ELF-1 (cell line): ENCODE measurements around the gene CRISP1.
A peak's percentile ranks its signal among the peaks of the same experiment; 100 is the strongest.
"Not testable (repeated sequence)": the region's sequence is repeated elsewhere in the genome, so short reads cannot be mapped to it uniquely, and the experiment has no call there.

ENCODE experiments used
- DNase-seq: peaks from one replicate; pipeline ENCODE4 v3.0.0-alpha.2; 2016; ENCODE audit warnings: low read depth, low spot score

The CRISP1 gene, protein sequence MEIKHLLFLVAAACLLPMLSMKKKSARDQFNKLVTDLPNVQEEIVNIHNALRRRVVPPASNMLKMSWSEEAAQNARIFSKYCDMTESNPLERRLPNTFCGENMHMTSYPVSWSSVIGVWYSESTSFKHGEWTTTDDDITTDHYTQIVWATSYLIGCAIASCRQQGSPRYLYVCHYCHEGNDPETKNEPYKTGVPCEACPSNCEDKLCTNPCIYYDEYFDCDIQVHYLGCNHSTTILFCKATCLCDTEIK

DNA sequence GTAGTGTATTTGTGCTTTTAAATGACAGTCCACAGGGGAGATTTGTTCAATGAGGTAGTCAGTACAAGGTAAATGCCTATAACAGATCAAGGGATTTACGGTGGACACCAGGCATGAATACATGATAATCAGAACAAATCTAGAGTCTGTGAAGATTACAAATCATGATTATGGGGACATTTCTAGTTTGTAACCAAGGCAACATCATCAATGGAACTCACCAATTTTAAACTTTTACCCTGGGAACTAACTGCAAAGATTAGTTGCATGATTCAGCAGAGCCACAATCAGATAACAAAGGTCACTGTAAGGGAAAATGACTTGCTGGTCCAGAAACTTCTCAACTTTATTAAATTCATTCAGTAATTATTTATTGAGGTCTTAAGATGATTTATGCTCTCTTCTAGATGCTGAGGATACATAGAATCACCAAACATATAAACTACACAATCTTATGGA lies at the start of gene CRISP1:
TSS of gene CRISP1 (minus strand) at position 51 of the 459 bp plus-strand sequence. CDS start 9,135 bp downstream, outside the sequence.
- no peak for DNase-seq

DNA sequence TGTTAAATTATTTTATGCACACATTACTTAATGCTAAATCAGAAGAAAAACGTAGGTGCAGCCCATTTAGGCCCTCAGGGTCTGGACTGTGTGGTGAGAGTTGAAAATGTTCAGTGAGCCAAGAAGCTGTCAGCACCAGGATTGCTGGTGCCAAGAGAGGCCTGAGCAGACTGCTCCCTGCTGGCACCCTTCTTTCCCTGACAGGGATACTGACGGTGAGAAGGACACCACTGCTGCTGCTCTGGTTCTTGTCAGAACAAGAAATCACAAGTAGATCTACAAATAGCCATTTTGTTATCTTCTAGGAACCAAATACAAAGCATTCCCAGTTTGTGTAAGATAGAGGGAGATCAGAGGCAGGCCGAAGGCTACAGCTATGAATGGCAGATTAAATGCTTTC lies 48.7 kb upstream of the CRISP1 start:
- DNase-seq, result peak; percentile 45

DNA sequence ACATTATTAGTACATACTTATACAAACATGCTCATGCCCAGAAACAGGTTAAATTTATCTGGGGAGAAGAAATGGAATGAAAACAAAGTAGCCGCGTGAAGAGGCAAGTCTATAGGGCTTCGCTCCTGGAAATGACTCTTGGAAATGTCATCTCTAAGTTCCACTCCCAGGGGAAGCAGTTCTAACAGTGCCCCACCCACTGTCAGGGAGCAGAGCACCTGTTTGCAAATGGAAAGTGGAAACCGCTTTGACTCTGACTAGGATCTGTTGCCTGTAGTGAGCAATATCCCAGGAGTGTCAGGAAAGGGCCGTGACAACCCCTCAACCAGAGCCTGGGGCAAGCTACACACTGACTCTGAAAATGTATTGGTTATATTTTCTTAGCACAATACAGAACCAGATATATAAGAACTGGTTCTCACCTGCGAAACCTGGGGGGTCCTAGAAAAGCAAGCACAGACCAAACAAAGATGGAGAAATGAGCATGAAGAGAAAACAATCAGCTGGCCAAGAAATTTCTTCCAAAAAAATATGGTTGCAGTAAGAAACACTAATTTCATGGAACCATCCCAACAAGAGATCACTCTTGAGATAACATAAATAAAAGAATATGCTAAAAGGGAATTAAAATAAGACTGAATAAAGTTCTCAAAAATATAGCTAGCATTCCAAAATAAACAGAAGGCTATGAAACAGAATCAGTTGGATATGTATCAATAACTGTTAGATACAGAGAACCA lies 47.5 kb upstream of the CRISP1 start:
- DNase-seq, result no peak

DNA sequence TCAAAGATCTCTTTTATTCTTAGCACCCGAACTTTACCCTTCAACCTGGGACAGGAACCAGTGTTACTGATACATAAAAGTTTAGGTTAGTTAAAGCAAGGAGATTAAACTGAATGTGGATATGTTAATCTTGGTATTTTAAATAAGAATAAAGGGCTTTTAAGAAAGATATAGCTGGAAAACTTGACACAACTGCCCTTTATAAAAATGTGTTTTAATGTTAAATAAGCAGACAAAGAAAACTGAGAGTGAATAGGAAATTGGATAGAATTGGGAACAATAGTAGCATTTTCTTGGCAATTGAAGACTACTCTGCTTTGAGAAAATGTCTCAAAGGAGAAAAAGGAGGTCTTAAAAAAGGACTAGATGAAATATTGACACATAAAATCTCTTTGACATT lies 45.9 kb upstream of the CRISP1 start:
- DNase-seq, result no peak

DNA sequence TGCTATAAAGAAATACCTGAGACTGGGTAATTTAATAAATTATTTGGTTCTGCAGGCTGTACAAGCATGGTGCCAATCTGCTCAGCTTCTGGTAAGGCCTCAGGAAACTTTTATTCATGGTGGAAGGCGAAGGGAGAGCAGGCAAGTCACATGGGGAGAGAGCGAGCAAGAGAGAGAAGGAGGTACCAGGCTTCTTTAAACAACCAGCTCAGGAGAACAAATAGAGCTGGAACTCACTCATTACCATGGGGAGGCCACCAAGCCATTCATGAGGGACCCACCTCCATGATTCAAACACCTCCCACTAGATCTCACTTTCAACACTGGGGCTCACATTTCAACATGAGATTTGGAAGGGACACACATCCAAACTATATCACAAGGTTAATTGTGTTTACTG lies 44.9 kb upstream of the CRISP1 start:
- peak; percentile 11 for DNase-seq

DNA sequence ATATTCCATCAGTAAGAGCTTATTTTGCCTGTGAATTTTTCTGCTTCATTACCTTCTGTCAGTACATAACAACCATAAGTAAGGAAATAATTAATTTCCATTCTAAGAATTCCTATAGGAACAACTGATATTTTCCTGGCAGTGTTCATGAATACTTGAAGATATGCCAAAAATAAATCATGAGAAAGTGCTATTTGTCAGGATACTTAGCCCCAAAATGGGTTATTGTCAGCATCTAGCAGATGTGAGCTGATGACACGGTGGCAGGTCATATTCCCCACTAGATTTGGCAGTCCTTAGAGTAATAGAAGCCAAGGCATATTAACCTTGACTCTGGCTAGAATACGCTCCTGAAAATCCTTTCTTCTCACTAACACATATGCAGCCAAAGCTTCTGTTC lies 43.2 kb upstream of the CRISP1 start:
- no peak for DNase-seq

DNA sequence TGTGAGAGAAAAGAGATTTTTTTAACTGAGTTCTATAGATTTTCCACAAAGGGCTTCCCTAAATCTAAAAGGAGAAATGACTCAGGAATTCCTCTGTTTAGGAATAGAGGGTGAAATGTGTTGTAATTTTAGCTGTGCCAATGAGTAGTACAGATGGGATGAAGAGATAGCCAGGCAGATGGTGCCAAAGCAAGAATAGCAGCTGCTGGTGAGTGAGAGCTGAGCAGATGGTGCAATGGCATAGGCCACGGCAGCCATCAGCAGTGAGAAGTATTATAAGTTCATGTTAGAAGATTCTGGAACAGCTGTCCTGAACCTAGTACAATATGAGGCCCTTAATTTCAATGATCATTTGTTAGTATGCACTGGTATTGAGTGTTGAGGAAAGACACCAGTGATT lies 40.2 kb upstream of the CRISP1 start:
- DNase-seq, result no peak

DNA sequence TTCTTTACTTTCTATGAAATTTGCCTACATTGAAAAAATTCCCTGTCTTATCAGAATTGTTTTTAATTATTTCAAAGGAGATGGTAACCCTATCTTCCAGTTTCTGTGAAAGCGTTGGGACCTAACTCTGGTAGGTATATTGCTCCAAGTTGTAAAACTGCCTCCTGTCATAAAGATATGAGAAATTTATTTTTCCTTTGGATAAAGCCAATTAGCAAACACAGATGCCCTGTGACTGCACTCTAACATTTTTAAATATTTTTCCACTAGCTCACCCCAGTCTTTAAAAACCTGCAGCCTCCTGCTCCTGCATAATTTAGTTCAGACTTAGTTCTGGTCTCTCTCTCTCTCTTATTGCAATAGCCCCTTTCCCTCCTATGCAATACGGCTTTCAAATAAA lies 39.0 kb upstream of the CRISP1 start:
- no peak for DNase-seq

DNA sequence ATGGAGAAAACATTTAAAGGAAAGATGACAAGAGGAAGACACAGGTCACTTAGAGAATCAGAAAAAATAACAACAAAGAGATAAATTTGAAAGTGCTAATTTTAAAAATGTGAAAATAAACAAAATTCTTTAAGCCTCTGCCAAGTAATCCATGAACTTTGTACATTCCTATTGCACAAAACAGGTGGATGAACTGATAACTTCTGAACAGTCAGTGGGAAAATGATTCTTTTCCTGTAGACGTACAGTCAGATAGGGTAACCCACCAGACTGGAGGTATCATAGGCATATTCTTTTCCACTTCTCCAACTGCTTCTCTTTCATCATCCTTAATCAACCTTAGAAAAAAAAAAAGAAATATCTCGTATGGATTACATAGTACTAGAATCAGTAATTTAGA lies 36.5 kb upstream of the CRISP1 start:
- DNase-seq, result no peak

DNA sequence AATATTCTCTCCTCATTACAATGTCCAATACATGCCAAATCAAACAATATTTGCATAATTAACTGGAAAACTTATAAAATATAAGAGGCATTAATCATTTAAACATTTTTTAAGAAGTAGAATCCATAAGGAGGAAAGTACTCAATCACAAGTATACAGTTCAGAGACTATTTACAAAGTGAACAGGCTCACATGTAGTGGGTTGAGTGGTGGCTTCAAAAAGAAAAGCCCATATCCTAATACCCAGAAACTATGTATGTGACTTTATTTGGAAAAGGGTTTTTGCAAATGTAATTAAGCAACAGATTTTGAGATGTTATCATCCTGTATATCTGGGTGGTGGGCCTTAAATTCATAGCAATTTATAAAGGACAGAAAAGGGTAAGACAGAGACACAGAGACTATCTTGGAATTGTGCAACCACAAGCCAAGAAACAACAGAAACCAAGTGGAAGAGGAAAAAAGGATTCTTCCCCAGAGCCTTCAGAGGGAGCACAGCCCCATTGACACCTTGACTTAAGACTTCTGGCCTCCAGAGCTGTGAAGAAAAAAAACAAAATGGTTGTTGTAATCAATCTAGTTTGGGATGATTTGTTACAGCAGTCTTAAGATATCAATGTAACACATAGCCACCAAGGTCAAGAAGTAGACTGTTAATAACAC lies 32.7 kb upstream of the CRISP1 start:
- no peak for DNase-seq

DNA sequence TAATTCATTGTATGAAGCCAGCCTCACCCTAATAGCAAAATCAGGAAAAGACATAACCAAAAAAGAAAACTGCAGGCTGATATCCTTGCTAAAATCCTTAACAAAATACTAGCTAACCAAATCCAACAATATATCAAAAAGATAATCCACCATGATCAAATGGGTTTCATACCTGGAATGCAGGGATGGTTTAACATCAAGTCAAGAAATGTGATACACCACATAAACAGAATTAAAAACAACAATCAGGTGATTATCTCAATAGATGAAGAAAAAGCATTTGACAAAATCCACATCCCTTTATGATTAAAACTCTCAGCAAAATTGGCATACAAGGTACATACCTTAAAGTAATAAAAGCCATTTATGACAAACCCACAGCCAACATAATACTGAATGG lies 29.2 kb upstream of the CRISP1 start:
- DNase-seq, result not testable (repeated sequence)

DNA sequence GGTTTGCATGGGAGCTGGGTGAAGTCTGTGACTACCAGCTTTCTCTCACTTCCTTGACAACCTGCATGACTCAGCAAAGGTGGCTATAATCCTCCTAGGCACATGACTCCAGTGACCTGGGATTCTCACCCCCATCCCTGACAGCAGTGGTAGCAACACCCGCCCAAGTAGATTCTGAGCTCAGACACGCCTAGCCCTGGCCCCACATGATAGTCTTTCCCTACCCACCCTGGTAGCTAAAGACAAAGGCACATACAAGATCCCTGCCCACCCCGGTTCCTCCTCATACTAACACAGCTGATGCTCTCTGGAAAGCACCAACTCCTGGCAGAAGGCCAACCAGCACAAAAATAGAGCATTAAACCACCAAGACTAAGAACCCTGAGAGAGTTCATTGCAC lies 25.9 kb upstream of the CRISP1 start:
- peak; percentile 28 for DNase-seq

DNA sequence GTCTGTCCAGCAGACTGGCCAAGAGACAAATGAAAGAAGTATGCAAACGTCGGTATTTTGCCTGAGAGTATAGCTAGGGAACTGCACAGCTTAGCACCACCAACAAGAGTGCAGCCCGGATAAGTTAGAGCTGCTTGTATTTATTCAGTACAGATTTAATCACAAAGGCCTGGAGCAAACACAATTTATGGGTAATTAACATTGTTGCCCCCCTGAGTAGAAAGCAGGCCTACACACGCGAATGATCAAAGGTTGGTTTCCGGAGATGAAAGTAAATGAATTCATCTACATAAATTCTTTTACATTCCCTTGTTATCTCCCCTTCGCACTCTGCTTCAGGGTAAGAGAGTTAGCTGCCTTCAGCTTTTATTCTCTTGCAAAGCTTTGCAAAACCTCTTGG lies 24.7 kb upstream of the CRISP1 start:
- DNase-seq, result peak; percentile 77

DNA sequence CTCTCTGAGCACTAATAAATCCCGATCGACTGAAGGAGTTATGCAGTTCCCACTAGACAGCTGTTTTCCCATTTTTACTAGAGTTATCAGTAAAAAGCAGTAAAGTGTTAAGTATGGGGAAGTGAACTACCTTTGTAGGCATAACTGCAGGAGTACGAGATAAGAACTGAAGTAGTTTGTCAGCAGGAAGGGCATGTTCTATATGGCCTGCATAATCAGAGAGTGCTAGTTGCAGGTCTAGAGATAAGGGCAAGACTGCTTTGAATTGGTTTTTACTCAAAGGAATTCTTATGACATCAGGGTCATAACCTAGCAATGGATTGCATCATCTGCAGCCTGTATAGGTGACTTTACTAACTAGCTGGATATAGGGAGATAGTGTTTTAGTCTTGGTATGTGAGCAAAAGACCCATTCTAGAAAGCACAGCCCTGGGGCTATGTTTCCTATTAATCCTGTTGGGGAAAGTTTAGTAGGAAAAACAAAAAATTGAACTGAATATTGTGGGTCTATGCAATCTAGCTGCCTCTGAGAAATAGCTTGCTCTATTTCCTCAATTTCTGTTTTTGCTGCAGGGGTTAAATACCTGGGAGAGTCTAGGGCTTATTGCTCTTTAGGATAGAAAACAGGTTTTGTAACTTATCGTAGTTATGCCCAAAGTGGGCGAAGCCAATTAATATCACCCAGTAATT lies 22.6 kb upstream of the CRISP1 start:
- no peak for DNase-seq

DNA sequence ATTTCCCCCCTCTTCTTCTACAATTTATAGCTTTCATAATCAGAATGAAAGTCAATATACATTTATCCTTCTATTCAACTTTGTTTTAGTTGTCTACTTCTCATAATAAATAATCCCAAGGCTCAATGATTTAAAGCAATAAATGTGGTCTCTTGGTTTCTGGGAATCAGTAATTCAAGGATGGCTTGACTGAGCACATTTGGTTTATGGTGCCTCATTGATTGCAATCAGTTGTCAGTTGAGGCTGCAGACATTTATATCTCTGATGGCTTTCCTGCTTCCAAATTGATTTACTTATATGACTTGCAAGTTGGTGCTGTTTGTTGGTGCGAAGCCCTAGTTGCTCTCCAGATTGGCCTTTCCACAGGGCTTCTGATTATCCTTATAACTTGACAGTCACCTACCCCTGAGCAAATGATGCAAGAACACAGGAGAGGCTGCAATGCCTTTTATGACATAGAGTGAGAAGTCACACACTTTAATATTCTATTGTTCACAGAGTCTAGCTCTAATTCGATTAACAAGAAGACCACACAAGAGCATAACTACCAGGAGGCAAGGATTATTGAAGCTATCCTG lies 2.7 kb upstream of the CRISP1 start:
- no peak for DNase-seq

DNA sequence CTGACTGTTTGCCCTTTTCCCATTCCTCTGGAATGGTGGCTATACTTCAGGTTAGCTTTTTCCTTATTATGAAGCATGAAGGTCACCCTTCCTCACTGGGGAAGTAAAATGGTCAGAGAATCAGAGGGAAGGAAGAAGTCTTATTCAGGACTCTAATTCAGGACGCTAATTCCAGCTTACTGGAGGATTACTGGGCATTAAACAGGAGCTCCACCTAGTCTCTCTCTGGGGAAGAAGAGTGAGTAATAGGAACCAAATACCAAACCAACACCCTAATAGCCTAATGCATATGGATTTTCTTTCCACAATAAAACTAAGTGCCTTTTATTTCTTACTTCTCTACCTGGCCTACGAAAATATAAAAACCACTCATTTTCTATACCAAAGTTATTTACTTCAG lies 10.1 kb downstream of the CRISP1 start:
- no peak for DNase-seq

DNA sequence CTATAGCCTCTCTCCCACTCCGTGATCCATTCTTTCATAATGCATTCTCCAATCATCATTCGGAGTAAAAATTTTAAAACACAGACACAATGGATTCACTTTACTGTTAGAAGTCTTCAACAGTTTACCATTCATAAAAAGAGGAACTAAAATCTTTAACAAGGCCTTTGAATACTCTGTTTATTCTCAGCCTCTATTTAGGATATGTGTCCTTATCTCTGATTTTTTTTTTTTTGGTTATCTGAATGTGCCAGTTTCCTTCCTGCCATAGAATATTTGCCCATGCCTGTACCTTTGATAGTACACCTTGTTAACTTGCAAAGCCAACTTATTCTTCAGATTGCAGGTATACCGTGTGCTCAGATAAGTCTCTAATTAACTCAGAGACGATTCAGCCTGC lies 11.1 kb downstream of the CRISP1 start:
- DNase-seq, result no peak

DNA sequence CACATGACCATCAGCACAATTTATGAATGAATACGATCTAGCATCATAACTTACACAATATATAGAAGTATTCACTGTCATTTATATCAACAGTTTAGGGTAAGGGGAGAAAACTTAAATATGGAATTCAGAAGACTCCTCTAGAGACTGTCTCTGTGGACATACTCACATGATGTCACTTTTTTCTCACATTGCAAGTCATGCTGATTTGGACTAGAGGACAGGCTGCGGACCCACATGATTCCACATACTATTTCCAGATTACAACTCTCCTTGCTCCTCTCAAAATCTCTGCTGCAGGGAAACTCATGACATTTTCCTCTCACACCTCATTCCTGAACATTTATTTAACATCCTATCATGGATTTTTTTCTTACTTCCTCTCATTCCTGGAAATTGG lies 13.4 kb downstream of the CRISP1 start:
- no peak for DNase-seq

DNA sequence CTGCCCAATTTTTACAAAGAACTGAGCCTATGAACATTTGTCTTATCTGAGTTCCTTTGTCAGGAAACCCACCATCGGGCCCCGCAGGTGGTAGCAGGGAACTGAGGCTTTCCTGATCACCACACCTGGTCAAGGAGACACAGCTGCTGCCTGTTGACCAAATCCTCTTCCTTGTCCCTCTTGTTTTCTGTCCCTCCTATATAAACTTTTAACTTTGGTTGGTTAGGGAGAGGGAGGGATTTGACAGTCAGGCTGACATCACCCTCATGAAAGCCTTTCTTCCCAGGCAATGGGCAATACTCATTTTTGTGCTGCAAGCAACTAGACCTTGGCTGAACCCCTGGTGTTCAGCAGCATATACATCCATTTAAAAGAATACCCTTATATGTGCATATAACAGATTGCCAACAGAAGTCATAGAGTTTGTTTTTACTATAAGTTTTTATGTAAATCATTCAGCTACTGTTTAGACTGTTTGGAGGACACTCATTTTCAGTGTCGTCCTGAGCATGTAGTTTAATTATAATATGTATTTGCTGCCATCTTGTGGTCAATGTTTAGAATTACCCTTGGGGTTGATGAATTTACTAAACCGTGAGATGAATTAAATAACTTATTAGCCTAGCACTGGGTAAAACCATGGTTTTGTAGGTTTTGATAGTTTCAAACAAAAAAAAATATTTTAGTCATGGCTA lies 17.0 kb downstream of the CRISP1 start:
- peak; percentile 5 for DNase-seq

DNA sequence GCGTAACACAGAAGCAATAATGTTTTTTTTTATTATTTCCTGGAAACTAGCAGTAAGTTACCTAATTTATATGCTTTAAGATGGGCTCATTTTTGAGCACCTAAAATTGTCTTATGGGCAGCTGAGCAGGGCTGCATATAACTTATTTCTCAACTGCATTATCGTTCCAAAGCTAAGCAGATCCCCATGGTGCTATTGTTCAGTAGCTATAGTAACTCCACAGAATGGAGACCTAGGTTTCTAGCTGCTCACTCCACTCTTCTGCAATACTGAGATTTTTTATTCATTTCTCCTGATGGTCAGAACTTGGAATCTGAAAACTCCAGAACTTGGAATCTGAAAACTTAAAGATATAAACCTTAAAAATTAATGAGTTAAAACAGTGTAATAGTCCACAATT lies 18.7 kb downstream of the CRISP1 start:
- DNase-seq, result no peak

DNA sequence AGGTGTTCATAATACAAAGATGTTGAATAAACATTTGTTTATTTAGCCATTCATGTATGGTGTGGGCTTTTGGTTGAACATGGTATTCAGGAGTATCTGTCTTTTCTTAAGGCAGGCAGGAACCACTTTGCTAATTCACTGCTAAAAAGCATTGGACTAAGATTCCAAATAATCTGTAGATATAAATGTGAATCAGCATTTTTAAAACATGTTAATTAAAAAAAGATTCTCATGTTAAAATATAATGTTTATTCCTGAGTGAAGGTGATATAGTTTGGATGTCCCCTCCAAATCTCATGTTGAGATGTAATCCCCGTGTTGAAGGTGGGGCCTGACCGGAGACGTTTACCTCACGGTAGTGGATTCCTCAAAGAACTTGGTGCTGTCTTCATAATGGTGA lies 19.3 kb downstream of the CRISP1 start:
- no peak for DNase-seq
